GM21619 (cell line): Measurements from ENCODE around the gene CYB5R3.
"Not testable (repeated sequence)": the region's sequence is repeated elsewhere in the genome, so short reads cannot be mapped to it uniquely, and the experiment has no call there.

Experiments
- ATAC-seq: cut with Tn5 transposase; IDR thresholded peaks from one replicate; pipeline ENCODE4 v1.9.1; 2021; ENCODE audit not compliant: unreplicated experiment

The CYB5R3 gene

GRCh38 chr22:42679691-42680090 lies 30.5 kb upstream of the CYB5R3 start:
- ATAC-seq: no peak

GRCh38 chr22:42678894-42679293 lies 29.7 kb upstream of the CYB5R3 start:
- no peak for ATAC-seq

- ATAC-seq: not testable (repeated sequence)
Measured at GRCh38 chr22:42677936-42678335, 28.7 kb upstream of the CYB5R3 start.

- ATAC-seq: no peak
Measured at GRCh38 chr22:42676059-42676607, 26.9 kb upstream of the CYB5R3 start.

GRCh38 chr22:42673898-42674401 lies 24.8 kb upstream of the CYB5R3 start:
- ATAC-seq: no peak

- ATAC-seq: not testable (repeated sequence)
Measured at GRCh38 chr22:42673071-42673470, 23.9 kb upstream of the CYB5R3 start.

GRCh38 chr22:42670921-42671709 lies 21.9 kb upstream of the CYB5R3 start:
- ATAC-seq: no peak

GRCh38 chr22:42670046-42670445 lies 20.9 kb upstream of the CYB5R3 start:
- no peak for ATAC-seq

- not testable (repeated sequence) for ATAC-seq
Measured at GRCh38 chr22:42666393-42666792, 17.2 kb upstream of the CYB5R3 start.

GRCh38 chr22:42664976-42665831 lies 16.0 kb upstream of the CYB5R3 start:
- ATAC-seq: no peak

- no peak for ATAC-seq
Measured at GRCh38 chr22:42661985-42662831, 13.0 kb upstream of the CYB5R3 start.

- no peak for ATAC-seq
Measured at GRCh38 chr22:42656578-42656977, 7.4 kb upstream of the CYB5R3 start.

GRCh38 chr22:42655693-42656092 lies 6.5 kb upstream of the CYB5R3 start:
- peak; percentile 70 for ATAC-seq

- no peak for ATAC-seq
Measured at GRCh38 chr22:42654436-42655073, 5.4 kb upstream of the CYB5R3 start.

GRCh38 chr22:42653999-42654398 lies 4.8 kb upstream of the CYB5R3 start:
- no peak for ATAC-seq

GRCh38 chr22:42651134-42651533 lies 1.9 kb upstream of the CYB5R3 start:
- no peak for ATAC-seq

- peak; percentile 42 for ATAC-seq
Measured at GRCh38 chr22:42648368-42649245, 585 bp downstream of the CYB5R3 start.

- no peak for ATAC-seq
Measured at GRCh38 chr22:42648017-42648367, 1.2 kb downstream of the CYB5R3 start.
